ENCODE results near the gene KLHL2. TPM values are rescaled to one million over a fixed set of nuclear protein-coding genes. Genes with fewer than 3 reads are reported as not detected.
A peak's percentile ranks its signal among the peaks of the same experiment; 100 is the strongest.

The KLHL2 gene
- total and polyA plus RNA-seq, 2 experiments from 2014 or later = 7.1 to 14.8 TPM

DNA sequence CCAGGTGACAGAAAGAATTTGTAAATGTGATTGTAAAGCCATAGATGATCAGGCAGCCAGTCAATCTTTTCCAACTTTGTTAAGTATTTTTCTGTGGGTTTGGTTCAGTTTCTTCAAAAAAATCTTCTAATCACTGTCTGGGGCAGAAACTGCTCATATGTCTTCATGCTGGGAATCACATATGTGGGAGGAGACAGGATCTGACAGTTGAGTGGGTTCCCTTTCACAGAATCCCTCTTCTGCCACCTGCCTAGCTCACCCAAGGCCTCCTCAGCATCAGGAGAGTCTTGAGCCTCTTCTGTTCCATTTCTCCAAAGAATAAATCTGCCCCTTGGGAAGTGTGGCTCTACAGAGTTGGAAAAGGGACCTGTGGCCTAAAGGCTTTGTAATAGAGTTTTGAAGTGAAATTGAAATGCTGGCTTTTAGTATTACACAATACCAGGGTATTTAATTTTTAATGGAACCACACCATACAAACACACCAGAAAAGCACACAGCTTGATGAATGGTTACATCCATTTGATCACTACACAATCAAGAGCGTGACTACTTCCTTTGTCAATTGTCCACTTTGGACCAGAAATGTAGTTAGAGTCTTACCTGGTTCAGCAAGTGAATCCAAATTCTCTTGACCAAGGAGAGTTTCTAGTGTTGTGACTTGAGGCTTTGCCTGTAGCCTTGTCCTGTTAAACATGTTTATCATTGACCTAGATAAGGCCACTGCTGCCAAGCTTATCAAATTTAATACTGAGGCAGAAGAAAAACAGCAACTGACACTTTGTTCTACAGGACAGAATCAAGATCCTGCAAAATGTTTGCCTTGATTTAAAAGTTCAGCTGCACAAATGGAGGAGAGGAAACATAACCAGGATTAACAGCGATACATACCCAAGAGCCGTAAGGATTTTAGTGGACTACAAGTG, 140.5 kb downstream of the KLHL2 start (continued):
- TF ChIP-seq, protein P1, sequence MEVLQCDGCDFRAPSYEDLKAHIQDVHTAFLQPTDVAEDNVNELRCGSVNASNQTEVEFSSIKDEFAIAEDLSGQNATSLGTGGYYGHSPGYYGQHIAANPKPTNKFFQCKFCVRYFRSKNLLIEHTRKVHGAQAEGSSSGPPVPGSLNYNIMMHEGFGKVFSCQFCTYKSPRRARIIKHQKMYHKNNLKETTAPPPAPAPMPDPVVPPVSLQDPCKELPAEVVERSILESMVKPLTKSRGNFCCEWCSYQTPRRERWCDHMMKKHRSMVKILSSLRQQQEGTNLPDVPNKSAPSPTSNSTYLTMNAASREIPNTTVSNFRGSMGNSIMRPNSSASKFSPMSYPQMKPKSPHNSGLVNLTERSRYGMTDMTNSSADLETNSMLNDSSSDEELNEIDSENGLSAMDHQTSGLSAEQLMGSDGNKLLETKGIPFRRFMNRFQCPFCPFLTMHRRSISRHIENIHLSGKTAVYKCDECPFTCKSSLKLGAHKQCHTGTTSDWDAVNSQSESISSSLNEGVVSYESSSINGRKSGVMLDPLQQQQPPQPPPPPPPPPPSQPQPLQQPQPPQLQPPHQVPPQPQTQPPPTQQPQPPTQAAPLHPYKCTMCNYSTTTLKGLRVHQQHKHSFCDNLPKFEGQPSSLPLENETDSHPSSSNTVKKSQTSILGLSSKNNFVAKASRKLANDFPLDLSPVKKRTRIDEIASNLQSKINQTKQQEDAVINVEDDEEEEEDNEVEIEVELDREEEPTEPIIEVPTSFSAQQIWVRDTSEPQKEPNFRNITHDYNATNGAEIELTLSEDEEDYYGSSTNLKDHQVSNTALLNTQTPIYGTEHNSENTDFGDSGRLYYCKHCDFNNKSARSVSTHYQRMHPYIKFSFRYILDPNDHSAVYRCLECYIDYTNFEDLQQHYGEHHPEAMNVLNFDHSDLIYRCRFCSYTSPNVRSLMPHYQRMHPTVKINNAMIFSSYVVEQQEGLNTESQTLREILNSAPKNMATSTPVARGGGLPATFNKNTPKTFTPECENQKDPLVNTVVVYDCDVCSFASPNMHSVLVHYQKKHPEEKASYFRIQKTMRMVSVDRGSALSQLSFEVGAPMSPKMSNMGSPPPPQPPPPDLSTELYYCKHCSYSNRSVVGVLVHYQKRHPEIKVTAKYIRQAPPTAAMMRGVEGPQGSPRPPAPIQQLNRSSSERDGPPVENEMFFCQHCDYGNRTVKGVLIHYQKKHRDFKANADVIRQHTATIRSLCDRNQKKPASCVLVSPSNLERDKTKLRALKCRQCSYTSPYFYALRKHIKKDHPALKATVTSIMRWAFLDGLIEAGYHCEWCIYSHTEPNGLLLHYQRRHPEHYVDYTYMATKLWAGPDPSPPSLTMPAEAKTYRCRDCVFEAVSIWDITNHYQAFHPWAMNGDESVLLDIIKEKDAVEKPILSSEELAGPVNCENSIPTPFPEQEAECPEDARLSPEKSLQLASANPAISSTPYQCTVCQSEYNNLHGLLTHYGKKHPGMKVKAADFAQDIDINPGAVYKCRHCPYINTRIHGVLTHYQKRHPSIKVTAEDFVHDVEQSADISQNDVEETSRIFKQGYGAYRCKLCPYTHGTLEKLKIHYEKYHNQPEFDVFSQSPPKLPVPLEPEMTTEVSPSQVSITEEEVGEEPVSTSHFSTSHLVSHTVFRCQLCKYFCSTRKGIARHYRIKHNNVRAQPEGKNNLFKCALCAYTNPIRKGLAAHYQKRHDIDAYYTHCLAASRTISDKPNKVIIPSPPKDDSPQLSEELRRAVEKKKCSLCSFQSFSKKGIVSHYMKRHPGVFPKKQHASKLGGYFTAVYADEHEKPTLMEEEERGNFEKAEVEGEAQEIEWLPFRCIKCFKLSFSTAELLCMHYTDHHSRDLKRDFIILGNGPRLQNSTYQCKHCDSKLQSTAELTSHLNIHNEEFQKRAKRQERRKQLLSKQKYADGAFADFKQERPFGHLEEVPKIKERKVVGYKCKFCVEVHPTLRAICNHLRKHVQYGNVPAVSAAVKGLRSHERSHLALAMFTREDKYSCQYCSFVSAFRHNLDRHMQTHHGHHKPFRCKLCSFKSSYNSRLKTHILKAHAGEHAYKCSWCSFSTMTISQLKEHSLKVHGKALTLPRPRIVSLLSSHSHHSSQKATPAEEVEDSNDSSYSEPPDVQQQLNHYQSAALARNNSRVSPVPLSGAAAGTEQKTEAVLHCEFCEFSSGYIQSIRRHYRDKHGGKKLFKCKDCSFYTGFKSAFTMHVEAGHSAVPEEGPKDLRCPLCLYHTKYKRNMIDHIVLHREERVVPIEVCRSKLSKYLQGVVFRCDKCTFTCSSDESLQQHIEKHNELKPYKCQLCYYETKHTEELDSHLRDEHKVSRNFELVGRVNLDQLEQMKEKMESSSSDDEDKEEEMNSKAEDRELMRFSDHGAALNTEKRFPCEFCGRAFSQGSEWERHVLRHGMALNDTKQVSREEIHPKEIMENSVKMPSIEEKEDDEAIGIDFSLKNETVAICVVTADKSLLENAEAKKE (CRISPR knock-in tag; IDR thresholded peaks at IDR 0.05) = no peak
- TF ChIP-seq JUNB (IDR thresholded peaks at IDR 0.05; ENCODE audit: unreplicated experiment) (no peak), CTCF (conservative IDR thresholded peaks at IDR 0.05; ENCODE audit: low read depth in 2 of 2) (no peak)

DNA sequence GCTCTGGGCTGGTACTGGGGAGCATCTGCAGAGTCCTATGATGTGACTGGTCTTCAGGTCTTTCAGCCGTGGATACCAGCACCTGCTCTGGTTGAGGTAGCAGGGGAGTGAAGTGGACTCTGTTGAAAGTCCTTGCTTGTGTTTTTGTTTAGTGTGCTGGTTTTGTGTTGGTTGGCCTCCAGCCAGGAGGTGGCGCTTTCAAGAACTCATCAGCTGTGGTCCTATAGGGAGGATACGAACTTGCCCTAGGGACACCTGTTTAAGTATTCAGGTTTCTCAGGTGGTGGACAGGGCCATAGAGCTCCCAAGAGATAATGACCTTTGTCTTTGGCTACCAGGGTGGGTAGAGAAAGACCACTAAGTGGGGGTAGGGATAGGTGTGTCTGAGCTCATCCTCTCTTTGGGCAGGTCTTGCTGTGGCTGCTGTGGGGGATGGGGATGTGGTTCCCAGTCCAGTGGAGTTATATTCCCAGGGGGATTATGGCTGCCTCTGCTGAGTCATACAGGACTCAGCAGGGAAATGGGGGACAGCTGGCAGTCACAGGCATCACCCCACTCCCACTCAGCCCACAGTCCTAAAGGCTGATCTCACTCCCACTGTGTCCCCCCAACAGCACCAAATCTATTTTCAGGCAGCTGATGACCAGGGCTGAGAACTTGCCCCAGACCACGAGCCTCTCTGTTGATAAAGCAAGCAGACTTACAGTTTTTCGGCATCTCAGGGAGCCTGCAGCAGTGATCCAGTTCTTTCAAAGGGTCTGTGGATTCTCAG, 144.2 kb downstream of the KLHL2 start:
- Mint-ChIP-seq H3K36me3 (ENCODE audit: low read depth) (peaks cover 5% of the 10 kb centered on the region; the same call in 1 of the 3 replicates), H3K9me3 (peaks cover 23% of the 10 kb centered on the region), H3K27ac (peak overlapping the region; percentile 82), H3K4me3 (no peak overlapping the region), H3K4me1 (no peaks in the 10 kb centered on the region), H3K27me3 (ENCODE audit: insufficient read depth, low read depth, poor library complexity) (peaks cover 4% of the 10 kb centered on the region)
- H3K4me2 ChIP-seq = no peak overlapping the region
- no peaks in the 10 kb centered on the region for H4K20me1 ChIP-seq (replicated peaks; ENCODE audit: insufficient read depth)
- H3K4me1 ChIP-seq (ENCODE audit: insufficient read depth) = no peaks in the 10 kb centered on the region
- no peaks in the 10 kb centered on the region for H3K9me2 ChIP-seq (ENCODE audit: insufficient read depth)
- no peak overlapping the region for H3K27ac ChIP-seq (ENCODE audit: low read depth)
- no peak overlapping the region for H3K4me3 ChIP-seq
- H3F3A ChIP-seq (replicated peaks; ENCODE audit: low read depth) = no peaks in the 10 kb centered on the region
- no peak overlapping the region; the same call in 1 of the 2 replicates for H2AFZ ChIP-seq
- peak; percentile 61 for DNase-seq (ENCODE audit: low spot score)
- no peak for ATAC-seq
- TF ChIP-seq EZH2 (IDR thresholded peaks at IDR 0.05; ENCODE audit: low read depth, unreplicated experiment) (no peak), CTCF (conservative IDR thresholded peaks at IDR 0.05; ENCODE audit: low read depth in 2 of 2) (peak; percentile 52 to 61)
- no peaks in the 10 kb centered on the region for H3K27me3 ChIP-seq (ENCODE audit: insufficient read depth)
- no peaks in the 10 kb centered on the region for H3K36me3 ChIP-seq (ENCODE audit: insufficient read depth)
- no peaks in the 10 kb centered on the region for H3K79me2 ChIP-seq (replicated peaks; ENCODE audit: insufficient read depth)

Data from GM23338 (cell line).